Brain microvascular endothelial cell (primary cell): ENCODE measurements around the gene BTBD8.

Source experiments
- DNase-seq: peaks from one replicate; pipeline ENCODE4 v3.0.0-alpha.2; 2020
- H3K27ac ChIP-seq: fragments of 250-450 bp; sonication (Bioruptor Pico); 2 replicates; pipeline ENCODE4 v1.5.1; 2020; ENCODE audit warnings: mild to moderate bottlenecking, moderate library complexity
- H3K27me3 ChIP-seq: fragments of 250-450 bp; sonication (Bioruptor Pico); replicated peaks from 2 replicates; pipeline ENCODE4 v1.5.1; 2020; ENCODE audit warnings: mild to moderate bottlenecking
- H3K36me3 ChIP-seq: fragments of 250-450 bp; sonication (Bioruptor Pico); replicated peaks from 2 replicates; pipeline ENCODE4 v1.5.1; 2020; ENCODE audit warnings: mild to moderate bottlenecking
- H3K4me3 ChIP-seq: 2 replicates; pipeline ENCODE4 v1.5.1; 2011; ENCODE audit warnings: low read depth, mild to moderate bottlenecking, control low read depth, low read length, moderate library complexity
- CTCF ChIP-seq: IDR thresholded peaks from 2 replicates; pipeline ENCODE4 v1.5.1; 2011; ENCODE audit warnings: low read depth, mild to moderate bottlenecking, moderate library complexity, low read length, control low read depth, inconsistent platforms; ENCODE audit errors: missing control alignments
- in situ Hi-C: cut with HindIII; loops from 2 replicates; pipeline ENCODE4 v1.10.0; 2017; ENCODE audit warnings: low sequenced_read_pairs, low pct_ligation_motif_present

BTBD8 gene

GRCh38 chr1:92154934-92155333, 74.8 kb downstream of the BTBD8 start:
- no peaks in the 10 kb centered on the region for H3K27me3 ChIP-seq
- no peak overlapping the region for H3K27ac ChIP-seq
- in situ Hi-C loops, result no loop called here
- no peak for TF ChIP-seq CTCF
- H3K4me3 ChIP-seq, result no peak overlapping the region
- no peaks in the 10 kb centered on the region for H3K36me3 ChIP-seq
- DNase-seq, result no peak

- in situ Hi-C loops, result no loop called here
These were observed 79.4 kb downstream of the BTBD8 start for GRCh38 chr1:92159593-92159992.

GRCh38 chr1:92165389-92165788, 85.2 kb downstream of the BTBD8 start:
- Histone ChIP-seq H3K27ac (no peak overlapping the region), H3K27me3 (no peaks in the 10 kb centered on the region), H3K36me3 (no peaks in the 10 kb centered on the region), H3K4me3 (no peak overlapping the region)
- in situ Hi-C loops, result no loop called here
- TF ChIP-seq CTCF, result no peak
- no peak for DNase-seq

More at GRCh38 chr1:92159593-92159992, 79.4 kb downstream of the BTBD8 start:
- Histone ChIP-seq H3K27me3 (no peaks in the 10 kb centered on the region), H3K36me3 (no peaks in the 10 kb centered on the region), H3K27ac (no peak overlapping the region), H3K4me3 (no peak overlapping the region)
- no peak for DNase-seq
- TF ChIP-seq CTCF, result no peak

- in situ Hi-C loops, result no loop called here
- H3K36me3 ChIP-seq, result no peaks in the 10 kb centered on the region
- no peak overlapping the region for H3K27ac ChIP-seq
- no peak for TF ChIP-seq CTCF
- no peak for DNase-seq
- H3K4me3 ChIP-seq, result no peak overlapping the region
- no peaks in the 10 kb centered on the region for H3K27me3 ChIP-seq
These were observed 87.0 kb downstream of the BTBD8 start for GRCh38 chr1:92167151-92167550.

GRCh38 chr1:92168657-92169056, 88.5 kb downstream of the BTBD8 start:
- no peak for DNase-seq
- Histone ChIP-seq H3K36me3 (no peaks in the 10 kb centered on the region), H3K27me3 (no peaks in the 10 kb centered on the region), H3K4me3 (no peak overlapping the region), H3K27ac (no peak overlapping the region)
- no peak for TF ChIP-seq CTCF
- in situ Hi-C loops, result no loop called here

GRCh38 chr1:92169214-92170005, 89.3 kb downstream of the BTBD8 start:
- Histone ChIP-seq H3K27me3 (no peaks in the 10 kb centered on the region), H3K27ac (no peak overlapping the region), H3K36me3 (no peaks in the 10 kb centered on the region), H3K4me3 (no peak overlapping the region)
- no peak for TF ChIP-seq CTCF
- in situ Hi-C loops, result no loop called here
- no peak for DNase-seq
